HG02870 (cell line): Measurements from ENCODE around the gene IRF2BP2.
A peak's percentile ranks its signal among the peaks of the same experiment; 100 is the strongest.
"Not testable (repeated sequence)": the region's sequence is repeated elsewhere in the genome, so short reads cannot be mapped to it uniquely, and the experiment has no call there.

Experiments used
- ATAC-seq: cut with Tn5 transposase; IDR thresholded peaks from one replicate; pipeline ENCODE4 v1.9.1; 2021; ENCODE audit warnings: mild to moderate bottlenecking, moderate library complexity; ENCODE audit not compliant: unreplicated experiment

The IRF2BP2 gene

DNA sequence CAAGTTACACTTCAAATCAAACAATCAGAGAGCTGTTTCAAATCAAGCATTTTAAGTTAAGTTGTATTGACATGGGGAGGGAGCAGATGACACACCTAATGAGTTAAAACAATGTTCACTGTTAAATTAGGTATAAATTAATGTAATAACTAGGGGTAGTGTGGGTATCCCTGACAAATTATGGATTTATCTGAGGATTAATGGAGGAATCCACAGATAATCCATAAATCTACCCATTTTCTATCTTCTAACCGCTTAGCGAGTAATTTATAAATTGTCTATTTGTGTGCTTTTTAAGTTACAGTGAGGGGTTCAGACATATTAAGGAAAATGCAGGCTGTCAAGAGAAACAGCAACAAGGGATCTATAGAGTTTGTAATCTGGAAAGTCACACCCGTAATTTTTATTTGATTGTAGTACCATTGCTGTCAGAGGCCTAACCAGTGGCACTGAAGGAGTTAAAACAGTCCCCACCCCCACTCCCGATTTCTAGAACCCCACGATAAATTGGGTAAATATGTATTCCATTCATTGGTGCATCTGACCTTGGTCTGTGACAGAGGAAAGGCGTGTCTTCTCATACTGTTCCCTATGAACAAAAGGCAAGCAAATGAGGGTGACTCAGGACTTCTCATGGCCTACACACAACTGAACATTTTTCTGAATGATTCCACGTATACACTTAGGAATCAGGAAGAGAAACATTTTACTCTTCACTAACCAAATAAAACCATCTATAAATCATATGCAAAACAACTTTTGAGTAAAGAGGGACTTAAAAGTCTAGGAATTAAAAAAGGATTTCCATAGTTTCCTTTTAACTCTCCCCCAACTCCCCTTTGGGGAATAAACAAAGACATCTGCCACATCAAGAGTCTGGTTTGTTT, 7.4 kb downstream of the IRF2BP2 start:
- no peak for ATAC-seq

- ATAC-seq: no peak
These were observed 8.5 kb downstream of the IRF2BP2 start for GRCh38 chr1:234601301-234602017.

DNA sequence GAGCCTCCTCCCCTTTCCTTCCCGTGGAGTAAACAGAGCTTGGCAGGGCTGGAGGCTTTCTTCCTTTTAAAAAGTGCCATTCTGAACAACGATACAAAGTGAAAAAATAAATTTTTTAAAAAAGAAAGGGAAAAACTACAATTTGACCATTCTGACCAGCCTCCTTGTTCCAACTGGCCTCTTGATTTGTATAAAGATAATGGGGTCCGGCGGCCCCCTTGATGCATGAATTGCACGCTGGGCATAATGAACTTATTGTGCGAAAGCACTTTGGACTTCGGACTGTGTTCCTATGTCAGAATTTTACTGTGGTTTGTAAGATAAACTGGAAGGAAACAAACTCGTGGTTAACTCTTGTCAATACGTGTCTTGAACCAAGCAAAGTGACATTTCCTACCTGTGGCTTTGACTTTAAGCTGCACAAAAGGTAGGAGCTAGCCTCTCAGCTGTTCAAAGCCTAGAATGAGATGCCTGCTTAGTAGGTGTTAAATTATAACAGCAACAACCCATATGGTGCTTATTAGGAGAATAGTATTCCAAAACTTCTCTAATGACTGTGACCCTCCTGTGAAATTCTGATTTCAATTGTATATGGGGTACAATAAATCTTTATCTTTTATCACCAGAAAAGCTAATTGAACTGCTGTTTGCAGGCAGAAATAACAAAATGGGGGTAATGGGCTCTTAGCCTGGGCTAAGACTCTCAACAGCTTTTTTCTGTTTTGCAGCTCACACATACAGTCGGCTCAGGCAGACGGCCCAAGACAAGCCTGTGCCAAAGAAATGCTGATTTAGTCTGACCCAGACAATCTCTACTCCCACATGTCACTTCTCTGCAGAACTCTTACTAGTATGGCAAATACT, 9.3 kb downstream of the IRF2BP2 start:
- no peak for ATAC-seq

DNA sequence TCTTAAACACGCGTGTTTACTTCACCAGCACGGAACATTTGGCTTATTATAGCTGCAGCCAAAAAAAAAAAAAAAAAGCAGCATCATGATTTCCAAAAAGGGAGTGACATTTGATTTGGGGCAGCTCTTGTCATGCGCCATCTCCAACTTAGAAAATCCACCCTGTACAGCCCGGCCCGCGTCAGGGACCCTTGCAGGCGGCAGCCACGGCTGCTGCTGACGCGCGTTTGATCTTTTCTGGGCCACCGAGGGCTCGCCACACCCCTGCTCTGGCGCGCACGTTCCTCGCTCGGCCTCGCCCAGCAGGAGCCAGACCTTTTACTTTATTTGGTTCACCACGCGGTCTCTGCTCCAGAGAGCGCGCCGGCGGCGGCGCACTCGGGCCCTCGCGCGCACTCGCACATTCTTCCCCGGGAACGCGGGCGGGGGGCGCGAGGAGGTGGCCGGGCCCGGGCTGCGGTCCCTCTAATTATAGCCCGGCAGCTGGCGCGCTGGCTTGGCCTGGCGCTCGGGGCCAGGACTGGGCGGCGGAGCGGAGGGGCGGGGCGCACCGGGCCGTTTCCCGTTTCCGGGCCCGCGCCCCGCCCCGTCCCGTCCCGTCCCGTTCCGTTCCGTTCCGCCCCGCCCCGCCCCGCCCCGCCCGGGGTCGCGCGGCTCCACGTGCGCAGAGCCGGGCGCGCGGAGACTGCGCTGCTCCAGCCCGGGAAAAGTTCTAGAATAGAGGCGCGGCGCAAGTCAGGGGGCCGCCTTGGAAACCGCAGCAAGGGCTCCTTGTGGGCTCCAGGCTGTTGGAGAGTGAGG, 10.2 kb downstream of the IRF2BP2 start:
- peak; percentile 61 for ATAC-seq

- ATAC-seq: no peak
These were observed 10.9 kb downstream of the IRF2BP2 start for GRCh38 chr1:234598974-234599616.

- ATAC-seq: no peak
These were observed 12.1 kb downstream of the IRF2BP2 start for GRCh38 chr1:234597894-234598293.

DNA sequence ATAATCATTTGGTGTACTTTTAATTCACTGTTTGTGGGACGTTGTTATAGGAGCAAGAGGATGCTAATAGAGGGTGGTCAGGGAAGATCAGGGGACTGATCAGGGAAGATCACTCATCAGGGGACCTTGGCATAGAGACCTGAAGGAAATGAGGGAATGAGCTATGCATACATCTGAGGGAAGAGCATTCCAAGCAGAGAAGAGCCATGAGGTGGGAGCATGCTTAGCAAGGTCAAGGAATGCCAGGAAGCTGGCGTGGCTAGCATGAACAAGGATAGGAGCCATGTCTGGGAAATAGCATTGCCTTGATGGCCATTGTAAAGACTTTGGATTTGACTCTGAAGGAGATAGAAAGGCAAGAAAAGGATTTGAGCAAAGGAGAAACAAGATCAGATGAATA, 14.1 kb downstream of the IRF2BP2 start:
- no peak for ATAC-seq

- not testable (repeated sequence) for ATAC-seq
These were observed 15.4 kb downstream of the IRF2BP2 start for GRCh38 chr1:234594575-234594974.

GRCh38 chr1:234593771-234594504, 16.0 kb downstream of the IRF2BP2 start:
- no peak for ATAC-seq

- no peak for ATAC-seq
These were observed 16.9 kb downstream of the IRF2BP2 start for GRCh38 chr1:234593109-234593508.

GRCh38 chr1:234592240-234592639, 17.7 kb downstream of the IRF2BP2 start:
- ATAC-seq: no peak

DNA sequence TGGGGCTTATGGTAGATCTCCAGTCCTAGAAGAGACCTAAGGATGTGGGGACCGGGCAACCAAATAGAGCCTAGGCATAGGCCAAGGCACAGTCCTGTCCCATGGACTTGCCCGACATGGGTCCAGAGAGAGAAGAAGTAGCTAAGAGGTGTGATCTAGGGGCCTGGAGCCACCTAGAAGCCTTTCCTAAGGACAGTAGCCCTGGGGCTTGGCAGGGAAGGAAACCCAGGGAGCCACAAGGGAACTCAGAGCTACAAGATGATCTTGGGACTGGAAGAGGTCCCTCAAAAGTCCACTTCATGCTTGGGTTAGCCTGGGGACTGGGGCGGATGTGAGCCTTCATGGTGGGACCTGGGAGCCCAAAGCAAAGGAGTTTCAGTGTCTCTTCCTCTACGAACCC, 18.8 kb downstream of the IRF2BP2 start:
- no peak for ATAC-seq

DNA sequence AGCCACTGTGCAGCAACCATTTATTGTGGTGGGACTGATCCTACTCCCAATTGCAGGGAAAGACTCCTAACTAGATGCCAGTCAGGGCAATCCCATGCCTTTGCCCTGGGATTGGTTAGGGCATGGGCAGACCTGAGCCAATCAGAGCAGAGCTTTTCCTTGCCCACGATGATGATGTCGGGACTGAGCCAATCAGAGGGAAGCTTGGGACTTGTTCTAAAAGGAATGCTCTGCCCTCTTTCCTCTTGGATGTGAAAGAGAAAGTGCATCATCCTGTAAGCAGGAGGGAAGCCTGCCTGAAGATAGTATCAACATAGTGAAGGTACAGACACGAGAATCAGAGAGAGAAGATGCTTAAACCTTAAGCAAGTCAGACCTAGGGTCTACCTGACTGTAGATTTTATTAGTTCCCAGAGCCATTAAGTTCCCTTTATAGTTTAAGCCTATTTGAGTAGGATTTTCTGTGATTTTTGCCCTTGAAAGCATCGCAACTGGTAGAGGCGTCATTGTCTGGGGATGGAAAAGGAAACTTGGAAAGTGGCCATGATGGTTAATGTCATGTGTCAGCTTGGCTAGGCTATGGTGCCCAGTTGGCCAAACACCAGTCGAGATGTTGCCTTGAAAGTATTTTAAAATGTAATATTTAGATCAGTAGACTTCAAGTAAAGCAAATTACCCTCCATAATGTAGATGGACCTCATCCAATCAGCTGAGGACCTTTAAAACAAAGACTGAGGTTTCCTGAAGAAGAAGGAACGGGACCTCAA, 19.9 kb downstream of the IRF2BP2 start:
- ATAC-seq: no peak

DNA sequence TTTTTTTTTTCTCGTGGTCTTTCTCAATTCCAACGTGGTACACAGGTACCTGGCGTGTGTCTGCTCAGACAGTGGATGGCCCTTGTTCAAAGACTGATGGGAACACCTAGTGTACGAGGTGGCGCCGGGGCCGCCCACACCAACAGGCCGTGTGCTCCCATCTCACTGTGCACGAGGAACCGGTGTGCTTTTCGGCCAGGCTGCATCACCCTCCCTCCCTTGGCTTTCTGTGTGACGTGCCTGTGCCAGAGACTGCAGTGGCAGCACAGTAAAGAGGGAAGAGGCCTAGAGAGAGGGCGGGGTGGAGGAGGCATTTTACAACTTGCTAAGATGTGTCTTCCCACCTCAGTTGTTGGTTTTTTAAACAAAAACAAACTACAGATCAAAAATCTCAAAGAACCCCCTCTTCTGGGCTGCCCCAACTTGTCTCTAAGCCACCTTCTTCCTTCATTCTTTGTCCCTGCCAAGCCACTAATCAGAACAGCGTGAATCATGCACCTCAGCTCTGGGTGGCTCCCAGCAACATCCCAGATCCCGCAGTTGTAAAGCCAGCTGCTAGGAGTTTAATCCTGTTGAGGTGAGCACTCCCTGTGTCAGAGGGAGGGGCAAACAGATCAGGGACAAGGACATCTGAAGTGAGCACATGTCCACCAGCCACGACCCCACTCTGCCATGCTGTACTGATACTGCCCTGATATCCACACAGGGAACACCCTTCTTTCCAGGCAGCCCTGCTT, 20.7 kb downstream of the IRF2BP2 start:
- no peak for ATAC-seq

DNA sequence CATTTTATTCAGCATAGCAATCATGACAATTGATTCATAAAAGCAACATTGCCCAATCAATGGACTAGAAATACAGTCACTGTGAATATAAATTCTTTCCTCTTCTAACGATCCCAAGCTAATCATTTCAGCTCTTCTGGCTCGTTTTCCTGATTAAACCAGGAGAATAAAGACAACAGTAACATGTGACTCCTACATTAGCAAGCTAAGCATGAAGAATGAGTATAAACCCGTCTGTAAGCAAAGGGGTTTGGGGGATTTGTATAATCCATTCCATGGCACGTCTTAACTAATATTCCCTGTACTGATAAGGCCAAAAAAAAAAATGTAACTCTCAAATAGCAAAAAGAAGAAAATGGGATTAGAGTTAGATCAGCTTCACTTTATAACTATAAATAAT, 21.6 kb downstream of the IRF2BP2 start:
- no peak for ATAC-seq

- ATAC-seq: no peak
These were observed 23.0 kb downstream of the IRF2BP2 start for GRCh38 chr1:234586892-234587485.

DNA sequence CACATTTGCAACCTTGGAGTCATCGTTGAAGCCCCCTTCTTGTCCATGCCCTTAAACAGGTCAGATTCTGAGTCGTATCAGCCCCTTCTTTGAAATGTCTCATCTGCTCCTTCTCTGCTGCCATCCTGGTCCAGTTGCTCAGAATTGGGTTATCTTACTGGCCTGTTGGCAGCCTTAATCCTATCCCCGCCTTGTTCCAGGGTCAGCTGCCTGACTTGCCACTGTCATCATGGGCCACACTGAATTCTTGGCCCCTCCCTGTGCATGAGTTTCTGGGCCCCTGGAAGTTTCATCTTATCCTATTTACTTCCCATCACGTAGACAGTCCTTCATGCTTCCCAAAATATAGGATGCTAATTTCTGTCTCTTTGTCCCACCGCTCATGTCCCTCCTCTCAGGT, 23.7 kb downstream of the IRF2BP2 start:
- no peak for ATAC-seq
